H9 (cell line): Measurements from ENCODE around the gene ZNF577. TPM values are rescaled to one million over a fixed set of nuclear protein-coding genes. Genes with fewer than 3 reads are reported as not detected.

ENCODE experiments used
- DNase-seq: peaks from one replicate; pipeline ENCODE4 v3.0.0-alpha.2; 2017
- H2AFZ ChIP-seq: one replicate; pipeline ENCODE4 v1.6.1; 2013; ENCODE audit warnings: mild to moderate bottlenecking, low read length, control low read depth, moderate library complexity
- H2AK5ac ChIP-seq: 2 replicates; pipeline ENCODE4 v1.6.1; 2013; ENCODE audit warnings: low read length, control low read depth, mixed read lengths; ENCODE audit not compliant: insufficient read length
- H2BK120ac ChIP-seq: one replicate; pipeline ENCODE4 v1.6.1; 2013; ENCODE audit warnings: low read depth, mild to moderate bottlenecking, low read length, control low read depth, inconsistent platforms; ENCODE audit not compliant: poor library complexity, severe bottlenecking
- H2BK12ac ChIP-seq: 2 replicates; pipeline ENCODE4 v1.6.1; 2013; ENCODE audit warnings: low read length, control low read depth, mixed read lengths, low read depth; ENCODE audit not compliant: insufficient read length
- H2BK15ac ChIP-seq: 2 replicates; pipeline ENCODE4 v1.6.1; 2013; ENCODE audit warnings: low read depth, low read length, control low read depth
- H2BK20ac ChIP-seq: one replicate; pipeline ENCODE4 v1.6.1; 2013; ENCODE audit warnings: low read depth, mild to moderate bottlenecking, low read length, control low read depth, inconsistent platforms; ENCODE audit not compliant: poor library complexity, severe bottlenecking
- H2BK5ac ChIP-seq: 2 replicates; pipeline ENCODE4 v1.6.1; 2013; ENCODE audit warnings: low read length, control low read depth, mixed read lengths; ENCODE audit not compliant: insufficient read length
- H3K14ac ChIP-seq: 2 replicates; pipeline ENCODE4 v1.6.1; 2013; ENCODE audit warnings: low read length, control low read depth; ENCODE audit not compliant: insufficient read depth
- H3K18ac ChIP-seq: 2 replicates; pipeline ENCODE4 v1.6.1; 2013; ENCODE audit warnings: low read depth, mild to moderate bottlenecking, mixed read lengths, low read length, control low read depth; ENCODE audit not compliant: insufficient read length
- H3K23ac ChIP-seq: 2 replicates; pipeline ENCODE4 v1.6.1; 2013; ENCODE audit warnings: low read length, control low read depth, mixed read lengths, low read depth; ENCODE audit not compliant: insufficient read length
- H3K23me2 ChIP-seq: 2 replicates; pipeline ENCODE4 v1.6.1; 2013; ENCODE audit warnings: low read depth, mild to moderate bottlenecking, mixed read lengths, low read length, control low read depth; ENCODE audit not compliant: insufficient read length, poor library complexity, severe bottlenecking
- H3K27ac ChIP-seq: 2 replicates; pipeline ENCODE4 v1.5.1; 2013; ENCODE audit warnings: low read length, control low read depth, mixed read lengths, low read depth; ENCODE audit not compliant: insufficient read length
- H3K27me3 ChIP-seq: 2 replicates; pipeline ENCODE4 v1.6.1; 2013; ENCODE audit warnings: low read length, control low read depth, inconsistent platforms; ENCODE audit not compliant: insufficient read depth
- H3K4ac ChIP-seq: 2 replicates; pipeline ENCODE4 v1.6.1; 2013; ENCODE audit warnings: low read depth, mild to moderate bottlenecking, control low read depth, inconsistent platforms, low read length, moderate library complexity
- H3K4me1 ChIP-seq: 2 replicates; pipeline ENCODE4 v1.6.1; 2013; ENCODE audit warnings: low read length, control low read depth, inconsistent platforms; ENCODE audit not compliant: insufficient read depth
- H3K4me2 ChIP-seq: 2 replicates; pipeline ENCODE4 v1.6.1; 2013; ENCODE audit warnings: low read length, control low read depth, mixed read lengths; ENCODE audit not compliant: insufficient read length, insufficient read depth
- H3K56ac ChIP-seq: 2 replicates; pipeline ENCODE4 v1.6.1; 2013; ENCODE audit warnings: low read depth, mild to moderate bottlenecking, mixed read lengths, low read length, control low read depth; ENCODE audit not compliant: insufficient read length
- H3K79me1 ChIP-seq: 2 replicates; pipeline ENCODE4 v1.6.1; 2013; ENCODE audit warnings: low read depth, mild to moderate bottlenecking, moderate library complexity, low read length, control low read depth, inconsistent platforms; ENCODE audit not compliant: insufficient read depth, poor library complexity, severe bottlenecking
- H3K79me2 ChIP-seq: 2 replicates; pipeline ENCODE4 v1.6.1; 2013; ENCODE audit warnings: low read length, control low read depth, inconsistent platforms; ENCODE audit not compliant: insufficient read depth
- H3K9ac ChIP-seq: 2 replicates; pipeline ENCODE4 v1.6.1; 2013; ENCODE audit warnings: low read length, control low read depth, mixed read lengths; ENCODE audit not compliant: insufficient read length; ENCODE audit errors: extremely low read depth
- H3K9me3 ChIP-seq: one replicate; pipeline ENCODE4 v1.6.1; 2013; ENCODE audit warnings: low read depth, low read length, inconsistent platforms; ENCODE audit not compliant: control insufficient read depth
- H3T11ph ChIP-seq: one replicate; pipeline ENCODE4 v1.6.1; 2013; ENCODE audit warnings: mild to moderate bottlenecking, low read length, control low read depth, inconsistent platforms
- H4K20me1 ChIP-seq: one replicate; pipeline ENCODE4 v1.6.1; 2013; ENCODE audit not compliant: control insufficient read depth, insufficient read length, insufficient read depth
- H4K5ac ChIP-seq: 2 replicates; pipeline ENCODE4 v1.6.1; 2013; ENCODE audit warnings: low read depth, mild to moderate bottlenecking, mixed read lengths, low read length, control low read depth; ENCODE audit not compliant: insufficient read length
- H4K8ac ChIP-seq: replicated peaks from 2 replicates; pipeline ENCODE4 v1.6.1; 2013; ENCODE audit warnings: low read length, control low read depth, mixed read lengths, low read depth; ENCODE audit not compliant: insufficient read length
- H4K91ac ChIP-seq: 2 replicates; pipeline ENCODE4 v1.6.1; 2013; ENCODE audit warnings: low read depth, mild to moderate bottlenecking, moderate library complexity, mixed read lengths, low read length, control low read depth; ENCODE audit not compliant: insufficient read length
- H3K27ac Mint-ChIP-seq, 3 experiments: 2 replicates in 2 of 3; 3 replicates in 1 of 3; pipeline ENCODE4 v1.8.0; 2020 to 2021; ENCODE audit warnings: mixed read lengths in 3 of 3, mild to moderate bottlenecking in 1 of 3, moderate library complexity in 1 of 3
- H3K27me3 Mint-ChIP-seq: 2 replicates; pipeline ENCODE4 v1.8.0; 2021; ENCODE audit warnings: low read depth, mild to moderate bottlenecking, moderate library complexity, mixed read lengths
- H3K36me3 Mint-ChIP-seq, 3 experiments: 2 replicates in 2 of 3; 3 replicates in 1 of 3; pipeline ENCODE4 v1.8.0; 2020 to 2021; ENCODE audit warnings: low read depth in 3 of 3, mixed read lengths in 3 of 3; ENCODE audit not compliant: insufficient read depth in 1 of 3
- H3K4me1 Mint-ChIP-seq, 2 experiments: 2 replicates each; pipeline ENCODE4 v1.8.0; 2020; ENCODE audit warnings: mixed read lengths in 2 of 2
- H3K4me3 Mint-ChIP-seq, 2 experiments: 2 replicates in 1 of 2; 3 replicates in 1 of 2; pipeline ENCODE4 v1.8.0; 2020 to 2021; ENCODE audit warnings: mild to moderate bottlenecking in 2 of 2, mixed read lengths in 2 of 2, moderate library complexity in 1 of 2
- H3K9me3 Mint-ChIP-seq, 2 experiments: 2 replicates in 1 of 2; 3 replicates in 1 of 2; pipeline ENCODE4 v1.8.0; 2020; ENCODE audit warnings: mild to moderate bottlenecking in 2 of 2, mixed read lengths in 2 of 2, moderate library complexity in 1 of 2
- WGBS: extraction: QIAGEN DNeasy Blood & Tissue Kit; methylation state at CpG from one replicate; pipeline ENCODE4 v1.1.7; 2013; ENCODE audit warnings: missing lambda C conversion rate, low lambda C conversion rate, mixed read lengths; ENCODE audit not compliant: insufficient read length; ENCODE audit errors: extremely low coverage; 5-methylcytosine and 5-hydroxymethylcytosine counted together
- total RNA-seq: library from RNA; stranded (reverse); gene quantifications from 2 replicates; pipeline ENCODE4 v1.2.1, GENCODE V29; 2021
- TF ChIP-seq, protein P1 (sequence below): fragments of 200-600 bp; sonication (generic); conservative IDR thresholded peaks from 3 replicates; pipeline ENCODE4 v1.8.0; 2021; ENCODE audit warnings: antibody characterized with exemption, mild to moderate bottlenecking

The ZNF577 gene
- total RNA-seq, 1 experiment from 2014 or later, result 42.1 TPM

GRCh38 chr19:51927859-51928258, 40.1 kb upstream of the ZNF577 start:
- no peak overlapping the region for H3K56ac ChIP-seq
- H3T11ph ChIP-seq, result no peak overlapping the region
- H3K27ac ChIP-seq, result no peak overlapping the region
- H4K20me1 ChIP-seq, result no peaks in the 10 kb centered on the region
- WGBS, result no CpG with 5 or more reads among the region's 13 CpGs
- no peak overlapping the region for H2BK5ac ChIP-seq
- H2AFZ ChIP-seq, result no peak overlapping the region
- H3K9me3 ChIP-seq, result peaks cover 24% of the 10 kb centered on the region
- H3K27me3 ChIP-seq, result no peaks in the 10 kb centered on the region
- H2AK5ac ChIP-seq, result no peak overlapping the region
- H3K4ac ChIP-seq, result no peak overlapping the region
- peaks cover 9% of the 10 kb centered on the region for H3K79me1 ChIP-seq
- H3K23me2 ChIP-seq, result no peaks in the 10 kb centered on the region
- H2BK120ac ChIP-seq, result no peak overlapping the region
- peaks cover 8% of the 10 kb centered on the region for H3K79me2 ChIP-seq
- no peak overlapping the region for H4K5ac ChIP-seq
- no peak overlapping the region for H2BK15ac ChIP-seq
- peak overlapping the region; percentile 56 for H3K23ac ChIP-seq
- H4K91ac ChIP-seq, result no peak overlapping the region
- no peak overlapping the region for H2BK12ac ChIP-seq
- H3K14ac ChIP-seq, result no peak overlapping the region
- H3K4me1 Mint-ChIP-seq, result peaks cover 14 to 16% of the 10 kb centered on the region in 2 experiments
- H3K36me3 Mint-ChIP-seq, result peaks cover 48 to 72% (median 71%) of the 10 kb centered on the region in 3 experiments
- DNase-seq, result no peak
- peaks cover 5% of the 10 kb centered on the region; the same call in 1 of the 2 replicates for H3K27me3 Mint-ChIP-seq
- H3K9me3 Mint-ChIP-seq, result peaks cover 40 to 64% of the 10 kb centered on the region in 2 experiments
- peak overlapping the region; percentile 80 for H3K4me2 ChIP-seq
- no peak overlapping the region for H2BK20ac ChIP-seq
- peak overlapping the region; percentile 93 for H3K9ac ChIP-seq
- no peak overlapping the region for H4K8ac ChIP-seq
- TF ChIP-seq, protein P1, sequence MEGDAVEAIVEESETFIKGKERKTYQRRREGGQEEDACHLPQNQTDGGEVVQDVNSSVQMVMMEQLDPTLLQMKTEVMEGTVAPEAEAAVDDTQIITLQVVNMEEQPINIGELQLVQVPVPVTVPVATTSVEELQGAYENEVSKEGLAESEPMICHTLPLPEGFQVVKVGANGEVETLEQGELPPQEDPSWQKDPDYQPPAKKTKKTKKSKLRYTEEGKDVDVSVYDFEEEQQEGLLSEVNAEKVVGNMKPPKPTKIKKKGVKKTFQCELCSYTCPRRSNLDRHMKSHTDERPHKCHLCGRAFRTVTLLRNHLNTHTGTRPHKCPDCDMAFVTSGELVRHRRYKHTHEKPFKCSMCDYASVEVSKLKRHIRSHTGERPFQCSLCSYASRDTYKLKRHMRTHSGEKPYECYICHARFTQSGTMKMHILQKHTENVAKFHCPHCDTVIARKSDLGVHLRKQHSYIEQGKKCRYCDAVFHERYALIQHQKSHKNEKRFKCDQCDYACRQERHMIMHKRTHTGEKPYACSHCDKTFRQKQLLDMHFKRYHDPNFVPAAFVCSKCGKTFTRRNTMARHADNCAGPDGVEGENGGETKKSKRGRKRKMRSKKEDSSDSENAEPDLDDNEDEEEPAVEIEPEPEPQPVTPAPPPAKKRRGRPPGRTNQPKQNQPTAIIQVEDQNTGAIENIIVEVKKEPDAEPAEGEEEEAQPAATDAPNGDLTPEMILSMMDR, result no peak
- H3K18ac ChIP-seq, result no peak overlapping the region
- H3K27ac Mint-ChIP-seq, result peak overlapping the region; percentile 99 to 100 (median 100)
- H3K4me3 Mint-ChIP-seq, result peak overlapping the region; percentile 100
- H3K4me1 ChIP-seq, result peaks cover 3% of the 10 kb centered on the region; the same call in 1 of the 2 replicates
